DOHH2 (cell line): ENCODE measurements around the gene RASAL1.

ENCODE experiments used
- EZH2phosphoT487 ChIP-seq: fragments of 200-600 bp; sonication (generic); IDR thresholded peaks from 2 replicates; pipeline ENCODE4 v1.6.1; 2017; ENCODE audit warnings: borderline replicate concordance, mild to moderate bottlenecking, antibody characterized with exemption, low read length, moderate library complexity, mixed read lengths
- TF ChIP-seq, protein P1 (sequence below): fragments of 200-600 bp; sonication (generic); IDR thresholded peaks from one replicate; pipeline ENCODE4 v1.5.1; 2014; ENCODE audit warnings: antibody characterized with exemption, mild to moderate bottlenecking, low read depth, low read length; ENCODE audit not compliant: poor library complexity, severe bottlenecking

DNA sequence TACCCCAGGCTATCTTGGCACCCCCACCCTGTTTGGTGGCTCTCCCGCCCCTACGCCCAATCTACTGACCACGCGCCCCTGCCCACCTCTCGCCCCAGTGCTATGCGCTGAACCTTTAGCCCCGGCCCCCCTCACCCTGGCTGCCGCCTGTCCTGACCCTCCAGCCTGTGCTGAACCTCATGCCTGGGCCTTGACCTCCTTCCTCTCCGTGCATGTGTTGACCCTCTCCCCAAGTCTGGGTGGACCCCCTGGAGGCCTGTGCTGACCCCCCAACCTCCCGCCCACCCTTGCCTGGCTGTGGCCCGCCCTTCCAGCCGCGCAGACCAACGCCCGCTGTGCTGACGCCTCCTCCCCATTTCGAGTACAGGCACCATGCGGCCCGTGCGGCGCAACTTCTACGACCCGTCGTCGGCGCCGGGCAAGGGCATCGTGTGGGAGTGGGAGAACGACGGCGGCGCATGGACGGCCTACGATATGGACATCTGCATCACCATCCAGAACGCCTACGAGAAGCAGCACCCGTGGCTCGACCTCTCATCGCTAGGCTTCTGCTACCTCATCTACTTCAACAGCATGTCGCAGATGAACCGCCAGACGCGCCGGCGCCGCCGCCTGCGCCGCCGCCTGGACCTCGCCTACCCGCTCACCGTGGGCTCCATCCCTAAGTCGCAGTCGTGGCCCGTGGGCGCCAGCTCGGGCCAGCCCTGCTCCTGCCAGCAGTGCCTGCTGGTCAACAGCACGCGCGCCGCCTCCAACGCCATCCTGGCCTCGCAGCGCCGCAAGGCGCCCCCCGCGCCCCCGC is 58.3 kb downstream of the RASAL1 start:
- TF ChIP-seq, protein P1, sequence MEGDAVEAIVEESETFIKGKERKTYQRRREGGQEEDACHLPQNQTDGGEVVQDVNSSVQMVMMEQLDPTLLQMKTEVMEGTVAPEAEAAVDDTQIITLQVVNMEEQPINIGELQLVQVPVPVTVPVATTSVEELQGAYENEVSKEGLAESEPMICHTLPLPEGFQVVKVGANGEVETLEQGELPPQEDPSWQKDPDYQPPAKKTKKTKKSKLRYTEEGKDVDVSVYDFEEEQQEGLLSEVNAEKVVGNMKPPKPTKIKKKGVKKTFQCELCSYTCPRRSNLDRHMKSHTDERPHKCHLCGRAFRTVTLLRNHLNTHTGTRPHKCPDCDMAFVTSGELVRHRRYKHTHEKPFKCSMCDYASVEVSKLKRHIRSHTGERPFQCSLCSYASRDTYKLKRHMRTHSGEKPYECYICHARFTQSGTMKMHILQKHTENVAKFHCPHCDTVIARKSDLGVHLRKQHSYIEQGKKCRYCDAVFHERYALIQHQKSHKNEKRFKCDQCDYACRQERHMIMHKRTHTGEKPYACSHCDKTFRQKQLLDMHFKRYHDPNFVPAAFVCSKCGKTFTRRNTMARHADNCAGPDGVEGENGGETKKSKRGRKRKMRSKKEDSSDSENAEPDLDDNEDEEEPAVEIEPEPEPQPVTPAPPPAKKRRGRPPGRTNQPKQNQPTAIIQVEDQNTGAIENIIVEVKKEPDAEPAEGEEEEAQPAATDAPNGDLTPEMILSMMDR: no peak
- TF ChIP-seq EZH2phosphoT487: no peak
